Spinal cord (tissue), 10 donors: ENCODE results near the gene PHLDB1. TPM values are rescaled to one million over a fixed set of nuclear protein-coding genes. Genes with fewer than 3 reads are reported as not detected.

Experiments used
- DNase-seq, 6 donors: peaks; one replicate each; pipeline versions ENCODE4 v3.0.0 to v3.0.0-alpha.2; 2013 to 2015; ENCODE audit warnings: low spot score in 6 of 6, low read depth in 4 of 6
- H3K27ac ChIP-seq: one replicate; pipeline ENCODE4 v1.5.1; 2013; ENCODE audit warnings: low read depth, low read length, control low read depth
- H3K27me3 ChIP-seq: one replicate; pipeline ENCODE4 v1.6.1; 2013; ENCODE audit warnings: low read length; ENCODE audit not compliant: control insufficient read depth, insufficient read depth
- H3K36me3 ChIP-seq: one replicate; pipeline ENCODE4 v1.6.1; 2013; ENCODE audit warnings: low read length; ENCODE audit not compliant: control insufficient read depth, insufficient read depth
- H3K4me1 ChIP-seq: one replicate; pipeline ENCODE4 v1.6.1; 2013; ENCODE audit warnings: low read length; ENCODE audit not compliant: control insufficient read depth, insufficient read depth
- H3K4me3 ChIP-seq: one replicate; pipeline ENCODE4 v1.5.1; 2013; ENCODE audit warnings: low read depth, low read length, control low read depth
- H3K9me3 ChIP-seq: one replicate; pipeline ENCODE4 v1.6.1; 2013; ENCODE audit warnings: low read length; ENCODE audit not compliant: control insufficient read depth, insufficient read depth
- WGBS: methylation state at CpG from one replicate; pipeline ENCODE4 v1.1.5; 2013; ENCODE audit warnings: missing lambda C conversion rate; ENCODE audit not compliant: insufficient coverage; 5-methylcytosine and 5-hydroxymethylcytosine counted together
- polyA plus RNA-seq, 2 donors: library from polyadenylated mRNA; unstranded; fragments of 120-200 nt; gene quantifications; one replicate each; pipeline ENCODE4 v1.2.1, GENCODE V29; 2013; ENCODE audit not compliant: insufficient read length in 2 of 2
- total RNA-seq, 2 donors: library from RNA; depleted of rRNA in 1 of 2; stranded (reverse); fragments of 120-200 nt in 1 of 2; fragments of >200 nt in 1 of 2; gene quantifications; one replicate each; pipeline versions ENCODE4 v1.2.3 to v1.2.4, GENCODE V29; 2013 to 2014
- donor health status: healthy.

PHLDB1 gene
- total and polyA plus RNA-seq, 4 donors: 61.3 to 205 (median 115) TPM

- Histone ChIP-seq H3K4me1 (peaks cover 38% of the 10 kb centered on the region), H3K4me3 (no peak overlapping the region), H3K27me3 (no peaks in the 10 kb centered on the region), H3K36me3 (peaks cover 35% of the 10 kb centered on the region), H3K9me3 (no peaks in the 10 kb centered on the region), H3K27ac (no peak overlapping the region)
- WGBS: 91% methylated on average over 19 of the region's 19 CpGs
- DNase-seq: no peak
Observed at GRCh38 chr11:118661425-118662301, 54.2 kb downstream of the PHLDB1 start.

GRCh38 chr11:118662401-118663271 is 55.2 kb downstream of the PHLDB1 start:
- 76% methylated on average over 8 of the region's 8 CpGs for WGBS
- H3K4me3 ChIP-seq: no peak overlapping the region
- H3K36me3 ChIP-seq: peaks cover 25% of the 10 kb centered on the region
- H3K27ac ChIP-seq: no peak overlapping the region
- H3K27me3 ChIP-seq: no peaks in the 10 kb centered on the region
- DNase-seq: no peak
- no peaks in the 10 kb centered on the region for H3K9me3 ChIP-seq
- H3K4me1 ChIP-seq: peaks cover 28% of the 10 kb centered on the region

- Histone ChIP-seq H3K4me1 (peaks cover 21% of the 10 kb centered on the region), H3K36me3 (peaks cover 18% of the 10 kb centered on the region), H3K4me3 (no peak overlapping the region), H3K27me3 (no peaks in the 10 kb centered on the region), H3K9me3 (no peaks in the 10 kb centered on the region), H3K27ac (no peak overlapping the region)
- DNase-seq: no peak
- WGBS: 94% methylated on average over 3 of the region's 4 CpGs
Observed at GRCh38 chr11:118663381-118663780, 56.0 kb downstream of the PHLDB1 start.

- Histone ChIP-seq H3K9me3 (no peaks in the 10 kb centered on the region), H3K27ac (no peak overlapping the region), H3K4me1 (peaks cover 16% of the 10 kb centered on the region), H3K4me3 (no peak overlapping the region), H3K36me3 (peaks cover 13% of the 10 kb centered on the region), H3K27me3 (no peaks in the 10 kb centered on the region)
- 53% methylated on average over 2 of the region's 3 CpGs for WGBS
- DNase-seq: no peak
Observed at GRCh38 chr11:118663902-118664301, 56.5 kb downstream of the PHLDB1 start.

- DNase-seq: no peak
- peaks cover 2% of the 10 kb centered on the region for H3K9me3 ChIP-seq
- WGBS: 65% methylated on average over 3 of the region's 5 CpGs
- H3K36me3 ChIP-seq: peaks cover 3% of the 10 kb centered on the region
- H3K27ac ChIP-seq: no peak overlapping the region
- no peaks in the 10 kb centered on the region for H3K27me3 ChIP-seq
- no peaks in the 10 kb centered on the region for H3K4me1 ChIP-seq
- no peak overlapping the region for H3K4me3 ChIP-seq
Observed at GRCh38 chr11:118666371-118666770, 59.0 kb downstream of the PHLDB1 start.

- Histone ChIP-seq H3K36me3 (no peaks in the 10 kb centered on the region), H3K4me1 (no peaks in the 10 kb centered on the region), H3K27me3 (no peaks in the 10 kb centered on the region), H3K9me3 (peaks cover 2% of the 10 kb centered on the region), H3K27ac (no peak overlapping the region), H3K4me3 (no peak overlapping the region)
- no peak for DNase-seq
- 38% methylated on average over 1 of the region's 2 CpGs for WGBS
Observed at GRCh38 chr11:118670063-118670462, 62.6 kb downstream of the PHLDB1 start.

GRCh38 chr11:118671254-118671653 is 63.8 kb downstream of the PHLDB1 start:
- DNase-seq: no peak
- no peaks in the 10 kb centered on the region for H3K36me3 ChIP-seq
- H3K27ac ChIP-seq: no peak overlapping the region
- no peaks in the 10 kb centered on the region for H3K4me1 ChIP-seq
- H3K9me3 ChIP-seq: peaks cover 2% of the 10 kb centered on the region
- no peaks in the 10 kb centered on the region for H3K27me3 ChIP-seq
- 100% methylated on average over 2 of the region's 2 CpGs for WGBS
- no peak overlapping the region for H3K4me3 ChIP-seq

GRCh38 chr11:118672846-118673245 is 65.4 kb downstream of the PHLDB1 start:
- H3K27ac ChIP-seq: no peak overlapping the region
- H3K4me1 ChIP-seq: no peaks in the 10 kb centered on the region
- no peak overlapping the region for H3K4me3 ChIP-seq
- no CpG with 5 or more reads among the region's 1 CpG for WGBS
- no peak for DNase-seq
- peaks cover 2% of the 10 kb centered on the region for H3K9me3 ChIP-seq
- no peaks in the 10 kb centered on the region for H3K27me3 ChIP-seq
- no peaks in the 10 kb centered on the region for H3K36me3 ChIP-seq

GRCh38 chr11:118673361-118674081 is 66.1 kb downstream of the PHLDB1 start:
- no peak for DNase-seq
- Histone ChIP-seq H3K4me3 (no peak overlapping the region), H3K9me3 (peaks cover 2% of the 10 kb centered on the region), H3K27me3 (no peaks in the 10 kb centered on the region), H3K27ac (no peak overlapping the region), H3K4me1 (no peaks in the 10 kb centered on the region), H3K36me3 (no peaks in the 10 kb centered on the region)
- 70% methylated on average over 5 of the region's 6 CpGs for WGBS
